Esophagus squamous epithelium (tissue), 4 donors: ENCODE data around the gene PAK1.

Experiments
- POLR2A ChIP-seq, 4 donors: fragments of 450-650 bp; IDR thresholded peaks; one replicate each; pipeline ENCODE4 v1.6.1; 2017; ENCODE audit warnings: antibody characterized with exemption in 4 of 4, mild to moderate bottlenecking in 4 of 4, moderate library complexity in 3 of 4
- TF ChIP-seq, protein P1 (sequence below), 6 experiments: fragments of 450-650 bp in 4 of 6; fragments of 200-600 bp in 2 of 6; sonication (generic) in 2 of 6; IDR thresholded peaks; one replicate each; pipeline ENCODE4 v1.5.1; 2016 to 2019; ENCODE audit warnings: antibody characterized with exemption in 6 of 6, mild to moderate bottlenecking in 4 of 6, moderate library complexity in 4 of 6

DNA sequence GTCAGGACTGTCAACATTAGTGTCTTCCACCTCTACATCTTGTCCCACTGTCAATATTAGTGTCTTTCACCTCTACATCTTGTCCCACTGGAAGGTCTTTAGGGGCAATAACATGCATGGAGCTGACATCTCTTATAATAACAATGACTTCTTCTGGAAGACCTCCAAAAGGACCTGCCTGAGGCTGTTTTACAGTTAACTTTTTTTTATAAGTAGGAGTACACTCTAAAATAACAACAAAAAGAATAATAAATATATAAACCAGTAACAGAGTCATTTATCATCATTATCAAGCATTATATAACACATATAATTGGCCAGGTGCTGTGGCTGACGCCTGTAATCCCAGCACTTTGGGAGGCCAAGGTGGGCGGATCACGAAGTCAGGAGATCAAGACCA is 57.5 kb downstream of the PAK1 start:
- TF ChIP-seq, protein P1, sequence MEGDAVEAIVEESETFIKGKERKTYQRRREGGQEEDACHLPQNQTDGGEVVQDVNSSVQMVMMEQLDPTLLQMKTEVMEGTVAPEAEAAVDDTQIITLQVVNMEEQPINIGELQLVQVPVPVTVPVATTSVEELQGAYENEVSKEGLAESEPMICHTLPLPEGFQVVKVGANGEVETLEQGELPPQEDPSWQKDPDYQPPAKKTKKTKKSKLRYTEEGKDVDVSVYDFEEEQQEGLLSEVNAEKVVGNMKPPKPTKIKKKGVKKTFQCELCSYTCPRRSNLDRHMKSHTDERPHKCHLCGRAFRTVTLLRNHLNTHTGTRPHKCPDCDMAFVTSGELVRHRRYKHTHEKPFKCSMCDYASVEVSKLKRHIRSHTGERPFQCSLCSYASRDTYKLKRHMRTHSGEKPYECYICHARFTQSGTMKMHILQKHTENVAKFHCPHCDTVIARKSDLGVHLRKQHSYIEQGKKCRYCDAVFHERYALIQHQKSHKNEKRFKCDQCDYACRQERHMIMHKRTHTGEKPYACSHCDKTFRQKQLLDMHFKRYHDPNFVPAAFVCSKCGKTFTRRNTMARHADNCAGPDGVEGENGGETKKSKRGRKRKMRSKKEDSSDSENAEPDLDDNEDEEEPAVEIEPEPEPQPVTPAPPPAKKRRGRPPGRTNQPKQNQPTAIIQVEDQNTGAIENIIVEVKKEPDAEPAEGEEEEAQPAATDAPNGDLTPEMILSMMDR (IDR thresholded peaks at IDR 0.05), result no peak
- no peak for TF ChIP-seq POLR2A (IDR thresholded peaks at IDR 0.05)
